CD4-positive, alpha-beta T cell treated with Interleukin-6 for 4 hours (primary cell): ENCODE results near the gene XRCC6.

Experiments used
- DNase-seq: peaks from one replicate; pipeline ENCODE4 v3.0.0-alpha.2; 2020; ENCODE audit warnings: mixed read lengths

Gene XRCC6

GRCh38 chr22:41688365-41689211 is 67.5 kb downstream of the XRCC6 start, which contains the start of gene SNU13:
TSS of gene SNU13 (minus strand) at chr22:41688867. CDS start at chr22:41688796, 71 bp downstream.
- DNase-seq: peak; percentile 94

GRCh38 chr22:41690476-41690875 is 69.4 kb downstream of the XRCC6 start:
- no peak for DNase-seq

GRCh38 chr22:41695211-41695610 is 74.1 kb downstream of the XRCC6 start:
- no peak for DNase-seq

GRCh38 chr22:41696703-41697102 is 75.6 kb downstream of the XRCC6 start:
- DNase-seq: no peak

GRCh38 chr22:41697126-41697775 is 76.2 kb downstream of the XRCC6 start:
- peak; percentile 95 for DNase-seq

- DNase-seq: peak; percentile 95
Observed at GRCh38 chr22:41699264-41700107, 78.4 kb downstream of the XRCC6 start, which contains the start of gene MEI1. TSS of gene MEI1 (plus strand) at chr22:41699503. CDS start at chr22:41699539, 36 bp downstream.

- no peak for DNase-seq
Observed at GRCh38 chr22:41700108-41700364, 78.9 kb downstream of the XRCC6 start.

- no peak for DNase-seq
Observed at GRCh38 chr22:41702763-41703162, 81.7 kb downstream of the XRCC6 start.

GRCh38 chr22:41709341-41709740 is 88.2 kb downstream of the XRCC6 start:
- DNase-seq: no peak

- DNase-seq: no peak
Observed at GRCh38 chr22:41713004-41713403, 91.9 kb downstream of the XRCC6 start.
